H1 (cell line): ENCODE results near the gene PCGF6. TPM values are rescaled to one million over a fixed set of nuclear protein-coding genes. Genes with fewer than 3 reads are reported as not detected.

Source experiments
- CTCF ChIA-PET: fragments of 300-600 bp; sonication (Branson Sonifier 250); formaldehyde crosslinking; loops from one replicate; lab custom pipeline; 2021; ENCODE audit not compliant: partially characterized antibody; lab: Charles Lee
- POLR2A ChIA-PET: fragments of 300-600 bp; sonication (Branson Sonifier 250); formaldehyde crosslinking; loops from one replicate; lab custom pipeline; 2021; ENCODE audit warnings: inconsistent platforms; ENCODE audit not compliant: partially characterized antibody; lab: Charles Lee
- DNase-seq, 2 experiments: peaks; one replicate each; pipeline versions ENCODE4 v3.0.0 to v3.0.0-alpha.2; 2010 to 2022; ENCODE audit warnings: low spot score in 2 of 2, low read depth in 1 of 2, mixed read lengths in 1 of 2
- FAIRE-seq: peaks from 2 replicates; lab custom pipeline; 2011; peaks lifted over from hg19 to GRCh38; lab: Jason Lieb, UNC
- H2AFZ ChIP-seq: 2 replicates; pipeline ENCODE4 v1.8.1; 2012; ENCODE audit warnings: low read length, inconsistent platforms
- H2AK5ac ChIP-seq: 2 replicates; pipeline ENCODE4 v1.6.1; 2013; ENCODE audit warnings: low read depth, low read length
- H2BK120ac ChIP-seq: replicated peaks from 2 replicates; pipeline ENCODE3; 2013; ENCODE audit warnings: low read depth, low read length, inconsistent platforms
- H2BK12ac ChIP-seq: 2 replicates; pipeline ENCODE4 v1.6.1; 2013; ENCODE audit warnings: low read depth, low read length
- H2BK15ac ChIP-seq: 2 replicates; pipeline ENCODE4 v1.6.1; 2013; ENCODE audit warnings: low read length
- H2BK20ac ChIP-seq: 2 replicates; pipeline ENCODE4 v1.6.1; 2013; ENCODE audit warnings: low read length
- H2BK5ac ChIP-seq: 2 replicates; pipeline ENCODE4 v1.6.1; 2013; ENCODE audit warnings: low read depth, low read length
- H3K14ac ChIP-seq: 2 replicates; pipeline ENCODE4 v1.6.1; 2013; ENCODE audit warnings: inconsistent platforms; ENCODE audit not compliant: insufficient read length
- H3K18ac ChIP-seq: 2 replicates; pipeline ENCODE4 v1.6.1; 2013; ENCODE audit warnings: low read length; ENCODE audit errors: extremely low read depth
- H3K23ac ChIP-seq: 2 replicates; pipeline ENCODE4 v1.6.1; 2013; ENCODE audit warnings: inconsistent platforms; ENCODE audit not compliant: insufficient read length
- H3K23me2 ChIP-seq: 2 replicates; pipeline ENCODE4 v1.6.1; 2013; ENCODE audit warnings: low read depth, low read length
- H3K27ac ChIP-seq: 2 replicates; pipeline ENCODE4 v1.6.1; 2011; ENCODE audit warnings: low read depth, low read length, inconsistent platforms
- H3K27me3 ChIP-seq, 4 experiments: replicated peaks in 1 of 4; 1 replicate in 1 of 4; 2 replicates in 3 of 4; pipeline versions ENCODE4 v1.6.1 to v1.8.1; 2011 to 2013; ENCODE audit warnings: low read length in 3 of 4, mild to moderate bottlenecking in 3 of 4, inconsistent platforms in 2 of 4, mixed read lengths in 2 of 4, moderate library complexity in 1 of 4; ENCODE audit not compliant: control insufficient read depth in 3 of 4, insufficient read depth in 3 of 4; ENCODE audit errors: extremely low read depth in 1 of 4
- H3K36me3 ChIP-seq, 4 experiments: 2 replicates each; pipeline versions ENCODE4 v1.6.1 to v1.8.1; 2011 to 2013; ENCODE audit warnings: mild to moderate bottlenecking in 4 of 4, low read length in 3 of 4, moderate library complexity in 2 of 4, control low read depth in 1 of 4, inconsistent platforms in 1 of 4; ENCODE audit not compliant: insufficient read depth in 4 of 4, control insufficient read depth in 2 of 4
- H3K4ac ChIP-seq: replicated peaks from 2 replicates; pipeline ENCODE3; 2013; ENCODE audit warnings: low read length, low read depth, mixed read lengths, inconsistent platforms; ENCODE audit not compliant: insufficient read length
- H3K4me1 ChIP-seq, 4 experiments: replicated peaks in 1 of 4; 1 replicate in 1 of 4; 2 replicates in 3 of 4; pipeline versions ENCODE4 v1.6.1 to v1.8.1; 2011 to 2013; ENCODE audit warnings: low read length in 3 of 4, inconsistent platforms in 2 of 4, mixed read lengths in 1 of 4; ENCODE audit not compliant: insufficient read depth in 4 of 4, control insufficient read depth in 3 of 4
- H3K4me2 ChIP-seq, 2 experiments: 2 replicates each; pipeline versions ENCODE4 v1.6.1 to v1.8.1; 2011 to 2013; ENCODE audit warnings: low read depth in 2 of 2, low read length in 2 of 2, control low read depth in 1 of 2, inconsistent platforms in 1 of 2, mild to moderate bottlenecking in 1 of 2; ENCODE audit not compliant: insufficient read depth in 1 of 2
- H3K4me3 ChIP-seq, 4 experiments: fragments of 200-600, 300-600 bp in 1 of 4; sonication (generic), shearing (Covaris generic), sonication (Bioruptor Twin) in 1 of 4; 2 replicates each; pipeline versions ENCODE4 v1.5.1 to v1.8.1; 2011 to 2016; ENCODE audit warnings: low read length in 4 of 4, low read depth in 3 of 4, control low read depth in 2 of 4, inconsistent platforms in 2 of 4, mild to moderate bottlenecking in 2 of 4, mixed read lengths in 1 of 4, moderate library complexity in 1 of 4; ENCODE audit not compliant: insufficient read depth in 2 of 4; ENCODE audit errors: extremely low read depth in 1 of 4
- H3K56ac ChIP-seq: replicated peaks from 2 replicates; pipeline ENCODE3; 2013; ENCODE audit warnings: low read depth, mild to moderate bottlenecking, mixed read lengths, low read length, inconsistent platforms; ENCODE audit not compliant: insufficient read length
- H3K79me1 ChIP-seq: 2 replicates; pipeline ENCODE4 v1.6.1; 2013; ENCODE audit warnings: low read depth, low read length, control low read depth
- H3K79me2 ChIP-seq, 2 experiments: 2 replicates each; pipeline versions ENCODE4 v1.6.1 to v1.8.1; 2012 to 2013; ENCODE audit warnings: low read length in 2 of 2, mild to moderate bottlenecking in 2 of 2, inconsistent platforms in 1 of 2; ENCODE audit not compliant: insufficient read depth in 2 of 2, control insufficient read depth in 1 of 2
- H3K9ac ChIP-seq, 4 experiments: replicated peaks in 1 of 4; 1 replicate in 1 of 4; 2 replicates in 3 of 4; pipeline versions ENCODE4 v1.6.1 to v1.8.1; 2011 to 2013; ENCODE audit warnings: low read depth in 3 of 4, low read length in 3 of 4, control low read depth in 2 of 4, mild to moderate bottlenecking in 2 of 4, moderate library complexity in 2 of 4, inconsistent platforms in 1 of 4; ENCODE audit errors: extremely low read depth in 1 of 4
- H3K9me3 ChIP-seq, 2 experiments: 2 replicates each; pipeline versions ENCODE4 v1.6.1 to v1.8.1; 2012 to 2013; ENCODE audit warnings: mild to moderate bottlenecking in 2 of 2, moderate library complexity in 2 of 2, control low read depth in 1 of 2, inconsistent platforms in 1 of 2, low read depth in 1 of 2, low read length in 1 of 2, mixed read lengths in 1 of 2; ENCODE audit not compliant: insufficient read depth in 2 of 2
- H4K20me1 ChIP-seq, 2 experiments: replicated peaks in 1 of 2; 2 replicates each; pipeline versions ENCODE3 to v1.8.1; 2011 to 2013; ENCODE audit warnings: inconsistent platforms in 2 of 2, low read length in 2 of 2, mild to moderate bottlenecking in 1 of 2; ENCODE audit not compliant: insufficient read depth in 2 of 2, control insufficient read depth in 1 of 2
- H4K5ac ChIP-seq: 2 replicates; pipeline ENCODE4 v1.6.1; 2013; ENCODE audit warnings: low read length, low read depth, mixed read lengths, inconsistent platforms; ENCODE audit not compliant: insufficient read length
- H4K8ac ChIP-seq: 2 replicates; pipeline ENCODE4 v1.8.0; 2013; ENCODE audit warnings: mild to moderate bottlenecking, moderate library complexity, low read length, inconsistent platforms; ENCODE audit not compliant: insufficient read depth; ENCODE audit errors: extremely low read depth
- H4K91ac ChIP-seq: replicated peaks from 2 replicates; pipeline ENCODE3; 2013; ENCODE audit warnings: low read length, mixed read lengths, inconsistent platforms; ENCODE audit not compliant: insufficient read length
- KDM4A ChIP-seq: IDR thresholded peaks from one replicate; pipeline ENCODE4 v1.7.1; 2012; ENCODE audit warnings: low read depth, mild to moderate bottlenecking, moderate library complexity, low read length, inconsistent platforms; ENCODE audit not compliant: severe bottlenecking
- MAFK ChIP-seq: IDR thresholded peaks from 2 replicates; pipeline ENCODE4 v1.6.1; 2012; ENCODE audit warnings: low read depth, mild to moderate bottlenecking, improper control_type of control experiment, low read length
- RBBP5 ChIP-seq: IDR thresholded peaks from 2 replicates; pipeline ENCODE4 v1.7.1; 2012; ENCODE audit warnings: low read depth, mild to moderate bottlenecking, inconsistent platforms, low read length, moderate library complexity, borderline replicate concordance
- SP1 ChIP-seq: IDR thresholded peaks from 2 replicates; pipeline ENCODE4 v1.6.1; 2011; ENCODE audit warnings: low read depth, low read length
- TAF7 ChIP-seq: optimal IDR thresholded peaks from 2 replicates; pipeline ENCODE3; 2011; ENCODE audit warnings: low read depth, mild to moderate bottlenecking, inconsistent platforms, low read length, moderate library complexity, borderline replicate concordance
- TCF12 ChIP-seq: IDR thresholded peaks from 2 replicates; pipeline ENCODE4 v1.6.1; 2011; ENCODE audit warnings: low read depth, mild to moderate bottlenecking, low read length
- ZNF274 ChIP-seq: IDR thresholded peaks from 2 replicates; pipeline ENCODE4 v1.7.0; 2012; ENCODE audit warnings: low read length, borderline replicate concordance; ENCODE audit errors: extremely low read depth
- polyA plus RNA-seq, 7 experiments: library from polyadenylated mRNA; depleted of rRNA in 3 of 7; stranded (reverse) in 5 of 7; unstranded in 2 of 7; fragments of >200 nt in 5 of 7; fragments of 200-250 nt in 2 of 7; gene quantifications; 1 replicate in 5 of 7; 2 replicates in 1 of 7; 4 replicates in 1 of 7; pipeline versions ENCODE4 v1.2.1 to v1.2.3, GENCODE V29; 2011 to 2013; ENCODE audit warnings: missing spikeins in 2 of 7, mixed read lengths in 2 of 7
- total RNA-seq: library from RNA; stranded (reverse); fragmentation: NEBNext Ultra II Directional; extraction: Animal tissue kit (Norgen Biotek cat#: 25700); gene quantifications from 2 replicates; pipeline ENCODE4 v1.2.1, GENCODE V29; 2021

Gene PCGF6
- total and polyA plus RNA-seq, 2 of the 8 experiments (the other 6 are each of a cell fraction or from before 2014, with no cell fraction given): 6.9 to 18.6 TPM

- no peaks in the 10 kb centered on the region for H3K9me3 ChIP-seq
- no peaks in the 10 kb centered on the region for H3K4me1 ChIP-seq
- no peak overlapping the region for H2BK15ac ChIP-seq
- POLR2A ChIA-PET: interaction anchor here (0.8 to 1.0 kb wide), 2 partner anchors 9 to 10 kb away, joined by 3 to 6 read pairs; no protein-coding TSS in a partner anchor
- no peaks in the 10 kb centered on the region for H3K27me3 ChIP-seq
- no peak for DNase-seq
- H2AK5ac ChIP-seq: no peak overlapping the region
- H2AFZ ChIP-seq: no peak overlapping the region
- no peak overlapping the region for H4K8ac ChIP-seq
- H4K20me1 ChIP-seq: no peaks in the 10 kb centered on the region
- H2BK5ac ChIP-seq: no peak overlapping the region
- no peak overlapping the region for H2BK120ac ChIP-seq
- no peak overlapping the region for H3K4me2 ChIP-seq
- no peak overlapping the region for H3K27ac ChIP-seq
- no peaks in the 10 kb centered on the region for H3K23me2 ChIP-seq
- no peak overlapping the region for H2BK20ac ChIP-seq
- no peak overlapping the region for H2BK12ac ChIP-seq
- H3K56ac ChIP-seq: no peak overlapping the region
- peaks cover 0 to 32% (median 4%) of the 10 kb centered on the region in 4 experiments; a peak in 6 of 8 replicates for H3K36me3 ChIP-seq
- H3K18ac ChIP-seq: no peak overlapping the region
- H3K23ac ChIP-seq: no peak overlapping the region
- H3K9ac ChIP-seq: no peak overlapping the region
- no peak for FAIRE-seq
- no peaks in the 10 kb centered on the region for H3K79me2 ChIP-seq
- no peaks in the 10 kb centered on the region for H3K79me1 ChIP-seq
- no peak overlapping the region for H4K5ac ChIP-seq
- H3K4ac ChIP-seq: no peak overlapping the region
- H3K14ac ChIP-seq: no peak overlapping the region
- CTCF ChIA-PET: no interaction called here
- H4K91ac ChIP-seq: no peak overlapping the region
- H3K4me3 ChIP-seq: no peak overlapping the region
- TF ChIP-seq KDM4A (no peak), ZNF274 (no peak), RBBP5 (no peak), TAF7 (no peak), TCF12 (no peak), MAFK (no peak), SP1 (no peak)
These were observed 34.9 kb downstream of the PCGF6 start for GRCh38 chr10:103316087-103316486.
